Measurements from ENCODE around the gene MGST3.
A peak's percentile ranks its signal among the peaks of the same experiment; 100 is the strongest.
"Not testable (repeated sequence)": the region's sequence is repeated elsewhere in the genome, so short reads cannot be mapped to it uniquely, and the experiment has no call there.

The MGST3 gene

DNA sequence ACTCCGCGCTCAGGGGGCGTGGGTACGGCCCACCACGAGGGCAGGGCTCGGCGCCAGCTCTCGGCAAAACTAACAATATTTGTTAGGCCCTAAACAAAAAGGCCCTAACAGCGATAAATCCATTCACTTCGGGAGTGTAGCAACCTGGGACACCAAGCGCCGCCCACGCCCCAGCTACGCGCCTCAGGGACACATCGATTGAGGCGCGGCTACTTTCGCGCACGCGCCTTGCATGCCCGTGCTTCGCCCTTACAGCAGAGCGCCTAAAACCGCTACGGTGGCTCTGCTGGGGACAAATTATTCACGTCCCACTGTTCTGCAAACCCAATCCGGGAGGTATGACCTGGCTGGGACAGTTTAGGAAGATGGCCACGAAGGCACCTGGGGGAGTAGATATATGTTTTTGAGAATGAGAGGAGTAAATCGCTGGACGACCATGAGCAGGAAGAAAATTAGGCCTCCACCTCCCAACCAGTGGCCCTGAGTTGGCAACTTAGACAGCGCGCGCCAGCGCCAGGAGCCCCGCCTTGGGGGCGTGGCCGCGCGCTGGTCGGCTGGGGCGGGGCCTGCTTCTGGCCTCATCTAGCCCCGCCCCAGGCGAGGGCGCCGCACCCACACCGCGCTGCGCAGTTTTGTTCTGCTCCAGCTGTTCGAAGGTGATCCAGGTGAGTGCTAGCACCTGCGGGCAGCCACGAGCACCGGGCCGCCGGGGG is at the start of gene MGST3:
Gene MGST3 (plus strand): TSS at position 606 of the 713 bp plus-strand sequence. CDS start 18,614 bp downstream, outside the sequence.
- DNase-seq (ENCODE audit: low read depth) = peak; percentile 79

DNA sequence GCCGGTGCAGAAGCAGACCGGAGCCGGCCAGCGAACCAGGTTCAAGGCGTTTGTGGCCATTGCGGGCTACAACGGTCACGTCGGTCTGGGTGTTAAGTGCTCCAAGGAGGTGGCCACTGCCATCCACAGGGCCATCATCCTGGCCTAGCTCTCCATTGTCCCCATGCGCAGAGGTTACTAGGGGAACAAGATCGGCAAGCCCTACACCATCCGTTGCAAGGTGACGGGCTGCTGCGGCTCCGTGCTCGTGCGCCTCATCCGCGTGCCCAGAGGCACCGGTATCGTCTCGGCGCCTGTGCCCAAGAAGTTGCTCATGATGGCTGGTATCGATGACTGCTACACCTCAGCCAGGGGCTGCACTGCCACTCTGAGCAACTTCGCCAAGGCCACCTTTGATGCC is 49.1 kb upstream of the MGST3 start:
- no peak for DNase-seq (ENCODE audit: low read depth)

DNA sequence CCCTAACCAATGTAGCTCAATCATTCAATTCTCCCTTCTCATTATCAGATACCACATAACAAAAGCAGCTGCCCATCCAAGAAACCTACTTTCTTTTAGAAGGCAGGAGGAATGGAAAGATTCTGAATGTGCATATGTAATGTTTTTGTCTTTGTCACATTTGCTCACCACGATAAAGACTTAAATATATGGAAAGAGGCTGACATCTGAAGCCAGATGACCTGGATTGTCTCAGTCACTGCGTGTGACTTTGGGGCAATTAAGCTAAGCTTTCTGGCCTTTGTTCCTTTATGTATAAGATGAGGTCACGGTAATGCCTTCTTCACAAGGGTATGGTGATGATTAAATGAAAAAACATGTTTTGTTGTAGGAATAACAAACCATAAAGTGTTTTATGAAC is 44.6 kb upstream of the MGST3 start:
- DNase-seq (ENCODE audit: low read depth) = no peak

DNA sequence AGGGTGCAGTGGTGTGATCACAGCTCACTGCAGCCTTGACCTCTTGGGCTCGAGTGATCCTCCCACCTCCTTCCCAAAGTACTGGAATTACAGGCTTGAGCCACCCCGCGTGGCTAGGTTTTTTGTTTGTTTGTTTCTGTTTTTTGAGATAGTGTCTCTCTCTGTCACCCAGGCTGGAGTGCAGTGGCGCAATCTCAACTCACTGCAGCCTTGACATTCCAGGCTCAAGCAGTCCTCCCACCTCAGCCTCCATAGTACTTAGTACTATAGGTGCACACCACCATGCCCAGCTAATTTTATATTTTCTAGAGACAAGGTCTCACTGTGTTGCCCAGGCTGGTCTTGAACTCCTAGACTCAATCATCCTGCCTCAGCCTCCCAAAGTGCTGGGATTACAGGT is 39.6 kb upstream of the MGST3 start:
- DNase-seq (ENCODE audit: low read depth) = not testable (repeated sequence)

DNA sequence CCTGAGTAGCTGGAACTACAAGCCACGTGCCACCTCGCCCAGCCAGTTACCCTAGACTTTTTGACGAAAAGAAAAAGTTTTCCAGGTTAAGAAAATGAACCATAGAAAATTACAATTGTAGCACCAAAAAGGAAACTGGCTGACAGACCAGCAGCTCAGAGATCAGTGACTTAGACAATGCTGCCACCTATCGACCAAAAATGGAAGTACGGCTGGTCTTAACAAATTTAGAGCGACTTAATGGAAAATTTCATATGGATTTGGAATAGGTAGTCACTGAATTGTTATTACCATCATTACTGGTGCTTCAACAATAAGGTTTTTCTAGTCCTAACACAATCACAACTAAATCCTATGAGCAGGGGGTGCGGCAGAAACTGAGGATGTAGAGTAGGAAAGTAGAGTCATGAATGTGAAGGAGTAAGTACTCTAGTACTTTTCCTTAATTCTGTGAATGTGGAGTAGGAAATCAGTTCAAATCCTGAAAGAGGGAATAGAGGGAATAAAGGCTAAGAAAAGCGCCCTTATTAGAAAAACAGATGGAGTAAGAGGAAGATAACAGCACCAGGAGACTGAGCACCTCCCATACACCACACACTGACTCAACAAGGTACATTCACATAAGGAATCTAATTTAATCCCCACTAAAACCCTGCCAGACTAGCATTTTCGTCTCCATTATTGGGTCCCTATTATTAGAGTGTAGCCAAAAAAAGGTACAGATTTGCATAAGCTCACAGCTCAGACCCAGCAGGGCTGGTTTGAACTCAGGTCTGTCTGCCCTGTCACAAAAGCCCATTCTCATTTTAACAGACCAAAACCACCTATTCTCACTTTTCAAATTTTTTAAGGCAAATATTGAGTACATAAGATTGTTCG is 37.9 kb upstream of the MGST3 start:
- peak; percentile 70 for DNase-seq (ENCODE audit: low read depth)

DNA sequence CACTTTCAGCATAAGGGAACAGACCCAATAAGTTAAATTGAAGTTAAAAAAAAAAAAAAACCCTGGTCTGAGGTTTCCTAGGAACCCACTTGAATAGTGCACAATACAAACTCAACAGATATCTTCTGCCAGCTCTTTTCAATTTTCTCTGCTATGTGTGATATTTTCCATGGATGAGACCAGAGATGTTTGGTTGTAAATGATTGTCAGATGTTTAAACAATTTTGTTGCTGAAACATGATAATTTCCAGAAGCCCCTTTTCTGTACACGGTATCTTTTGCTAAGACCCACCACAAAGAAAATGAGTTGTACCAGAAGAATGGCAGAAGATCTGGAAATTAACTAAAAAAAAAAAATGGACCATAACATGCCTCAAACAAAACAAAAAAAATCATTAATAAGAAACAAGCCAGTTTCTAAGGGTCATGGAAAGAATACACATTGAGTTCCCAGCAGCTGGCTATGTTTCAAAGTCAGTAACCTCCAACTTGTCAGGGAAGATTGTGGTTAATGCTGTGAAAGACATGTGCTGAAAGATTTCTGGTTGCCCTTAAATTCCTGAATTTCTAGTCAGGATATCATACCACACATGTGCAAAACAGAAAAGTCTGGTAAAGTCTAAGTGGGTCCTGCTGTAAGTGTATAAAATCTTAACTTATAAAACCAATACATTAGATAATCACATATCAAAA is 35.6 kb upstream of the MGST3 start:
- no peak for DNase-seq (ENCODE audit: low read depth)

DNA sequence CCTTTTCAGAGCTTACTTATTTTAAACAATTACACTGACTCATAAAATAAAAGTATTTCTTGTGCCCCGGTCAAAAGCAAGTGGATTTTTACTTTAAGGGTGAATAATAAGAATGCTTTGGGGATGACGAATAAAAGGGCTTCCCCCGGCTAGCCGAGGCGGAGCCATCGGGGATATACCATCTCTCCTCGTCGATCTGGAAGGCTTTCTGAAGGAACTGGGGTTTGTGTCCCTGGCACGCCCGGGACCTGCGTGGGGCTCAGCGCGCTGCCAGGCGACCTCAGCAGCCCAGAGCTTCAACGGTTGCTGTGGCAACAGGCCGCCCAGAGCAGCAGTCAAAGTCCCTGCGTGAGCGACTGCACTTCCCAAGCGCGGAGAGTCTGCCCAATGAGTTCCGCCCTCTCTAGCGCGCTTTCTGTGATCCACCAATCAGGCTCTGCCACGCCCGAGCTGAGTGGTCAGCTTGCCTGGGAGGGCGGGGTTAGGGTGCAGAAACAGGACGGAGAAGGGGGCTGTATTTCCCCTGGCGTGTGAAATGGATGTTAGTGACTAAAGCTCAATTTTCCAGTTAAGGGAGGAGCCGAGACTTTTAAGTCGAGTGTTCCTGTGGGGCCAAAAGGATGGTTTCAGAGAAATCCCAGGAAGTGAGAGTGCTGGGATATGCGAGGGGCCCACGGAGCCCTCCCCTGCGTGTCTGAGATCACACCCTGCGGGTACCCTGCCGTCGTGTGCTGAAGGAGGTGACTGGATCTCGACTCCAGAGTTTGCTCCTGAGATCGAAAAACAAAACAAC is 33.0 kb upstream of the MGST3 start:
- DNase-seq (ENCODE audit: low read depth) = peak; percentile 88

DNA sequence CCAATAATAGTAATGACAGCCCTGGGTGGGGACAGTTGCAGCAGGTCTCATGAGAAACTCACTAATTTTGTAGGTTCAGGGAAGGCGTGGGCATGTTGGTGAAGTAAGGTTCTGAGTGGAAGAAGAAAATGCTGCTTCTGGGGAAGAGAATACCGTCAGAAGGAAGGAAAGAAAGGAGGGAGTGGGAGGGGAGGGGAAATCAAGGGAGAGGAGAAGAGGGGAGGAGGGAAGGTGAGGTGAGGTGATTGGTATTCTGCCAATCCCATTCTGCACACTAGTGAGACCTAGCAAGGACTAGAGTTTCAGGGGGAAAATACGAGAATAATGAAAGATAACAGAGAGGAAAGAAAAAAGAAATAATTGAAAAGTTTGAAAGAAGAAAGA is 32.4 kb upstream of the MGST3 start:
- DNase-seq (ENCODE audit: low read depth) = no peak

DNA sequence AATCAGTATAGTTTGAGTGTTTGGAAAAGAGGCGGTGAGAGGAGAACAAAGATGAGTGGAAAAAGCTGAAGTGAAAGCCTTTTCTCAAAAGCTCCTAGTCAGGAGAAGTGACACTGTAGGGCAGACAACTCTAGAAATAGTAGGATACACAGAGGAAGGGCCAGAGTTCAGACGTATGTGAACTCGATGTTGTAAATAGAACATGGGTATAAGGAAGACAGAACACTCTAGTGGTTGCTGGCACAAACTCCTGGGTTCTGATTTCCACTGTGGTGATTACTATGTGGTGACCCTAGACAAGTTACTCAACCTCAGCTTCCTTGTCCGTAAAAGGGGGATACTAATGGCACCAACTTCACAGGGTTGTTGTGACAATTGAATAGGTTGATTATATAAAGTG is 30.2 kb upstream of the MGST3 start:
- no peak for DNase-seq (ENCODE audit: low read depth)

DNA sequence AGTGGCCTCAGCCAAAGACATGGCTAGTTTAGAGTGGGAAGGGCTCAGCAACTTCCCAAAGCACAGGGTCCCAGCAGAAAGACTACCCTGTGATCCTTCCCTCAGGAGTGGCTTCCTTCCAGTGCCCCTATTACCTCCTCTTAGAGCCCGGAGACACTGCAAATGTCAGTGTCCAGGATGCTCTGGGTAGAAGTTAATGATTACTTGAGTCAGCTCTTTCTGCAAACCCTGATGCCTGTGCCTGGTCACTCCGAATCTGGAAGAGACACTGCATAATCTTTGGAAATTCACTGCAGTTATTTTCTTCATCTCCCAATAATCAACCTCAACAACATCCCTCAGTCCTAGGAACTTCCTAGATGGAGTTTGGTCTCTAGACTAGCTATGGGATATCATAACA is 27.2 kb upstream of the MGST3 start:
- DNase-seq (ENCODE audit: low read depth) = no peak

DNA sequence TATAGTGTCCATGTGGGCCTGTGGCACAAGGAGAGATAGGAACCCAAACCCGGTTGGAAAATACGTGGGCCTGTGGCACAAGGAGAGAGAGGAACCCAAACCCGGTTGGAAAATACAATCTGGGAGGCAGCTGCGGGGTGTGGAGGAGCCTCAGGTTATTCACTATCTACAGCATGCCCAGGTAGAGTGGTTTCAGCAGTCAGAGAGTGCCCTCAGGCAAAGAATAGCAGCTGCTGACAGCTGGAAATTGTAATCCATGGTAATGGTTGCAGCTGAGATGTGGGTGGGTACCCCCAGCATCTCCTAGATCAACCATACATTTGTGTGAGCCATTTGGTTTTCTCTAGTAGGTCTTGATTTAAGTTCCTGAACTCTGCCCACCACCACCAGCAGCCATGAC is 25.8 kb upstream of the MGST3 start:
- no peak for DNase-seq (ENCODE audit: low read depth)

DNA sequence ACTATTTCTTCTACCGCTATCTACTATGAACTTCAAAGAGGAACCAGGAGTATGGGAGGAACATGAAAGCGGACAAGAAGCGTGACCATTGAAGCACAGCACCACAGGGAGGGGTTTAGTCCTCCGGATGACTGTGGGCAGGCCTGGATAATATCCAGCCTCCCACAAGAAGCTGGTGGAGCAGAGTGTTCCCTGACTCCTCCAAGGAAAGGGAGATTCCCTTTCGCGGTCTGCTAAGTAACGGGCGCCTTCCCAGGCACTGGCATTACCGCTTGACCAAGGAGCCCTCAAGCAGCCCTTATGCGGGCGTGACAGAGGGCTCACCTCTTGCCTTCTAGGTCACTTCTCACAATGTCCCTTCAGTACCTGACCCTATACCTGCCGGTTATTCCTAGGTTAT is 24.4 kb upstream of the MGST3 start:
- not testable (repeated sequence) for DNase-seq (ENCODE audit: low read depth)

DNA sequence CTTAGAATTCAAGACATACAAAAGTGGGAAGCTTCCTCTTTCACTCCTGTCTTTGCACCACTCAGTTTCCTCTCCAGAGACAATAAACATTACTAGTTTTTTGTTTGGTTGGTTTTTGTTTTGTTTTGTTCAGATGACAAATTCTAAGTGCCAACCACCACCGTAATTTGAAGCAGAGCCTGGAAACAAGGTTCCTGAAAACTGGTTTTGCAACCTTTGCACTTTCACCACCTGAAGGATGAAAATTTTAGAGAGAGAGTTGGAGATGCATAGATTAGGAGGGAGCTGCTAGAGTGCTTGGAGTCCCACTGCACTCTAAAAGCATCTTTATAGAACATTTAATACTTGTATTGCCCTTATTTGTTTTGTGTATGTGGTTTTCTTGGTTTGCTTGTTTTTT is 20.2 kb upstream of the MGST3 start:
- DNase-seq (ENCODE audit: low read depth) = no peak

DNA sequence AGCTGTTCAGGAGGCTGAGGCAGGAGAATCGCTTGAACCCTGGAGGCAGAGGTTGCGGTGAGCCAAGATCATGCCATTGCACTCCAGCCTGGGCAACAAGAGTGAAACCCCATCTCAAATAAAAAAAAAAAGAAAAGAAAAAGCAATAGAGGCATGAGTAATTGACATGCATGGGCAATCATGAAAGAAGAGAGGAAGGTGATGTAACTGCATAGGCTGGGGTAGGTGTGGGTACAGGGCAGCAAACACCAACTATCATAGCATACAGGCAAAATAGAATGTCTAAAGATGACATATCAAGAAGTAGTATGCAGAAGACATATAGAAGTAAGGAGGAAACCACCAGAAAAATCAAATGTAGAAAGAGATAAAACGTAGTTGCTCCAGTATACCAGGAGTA is 19.0 kb upstream of the MGST3 start:
- DNase-seq (ENCODE audit: low read depth) = no peak

DNA sequence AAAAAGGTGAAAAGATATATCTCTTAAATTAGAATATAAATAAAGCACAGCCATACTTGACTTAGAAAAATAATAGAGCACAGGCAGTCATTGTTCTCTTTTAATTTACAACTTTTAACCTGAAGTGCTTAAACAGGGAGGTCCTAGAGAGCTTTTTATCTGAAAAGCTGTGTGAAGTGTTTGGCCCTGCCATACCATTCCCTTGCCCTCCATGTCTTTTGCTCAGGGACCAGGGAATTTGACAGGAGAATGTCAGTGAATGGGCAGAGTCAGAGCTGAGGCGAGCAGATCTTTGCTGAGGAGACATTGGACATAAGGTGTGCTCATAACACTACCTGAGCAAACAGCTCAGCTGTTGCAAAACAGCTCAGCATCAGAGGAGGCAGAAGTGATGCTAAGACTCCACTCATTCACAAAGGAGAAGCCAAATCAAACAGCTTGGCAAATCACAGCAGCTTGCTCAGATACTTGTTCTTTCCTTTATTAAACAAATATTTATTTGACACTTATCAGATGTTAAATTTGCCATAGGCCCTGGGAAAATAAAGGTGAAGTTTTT is 14.9 kb upstream of the MGST3 start:
- DNase-seq (ENCODE audit: low read depth) = no peak

DNA sequence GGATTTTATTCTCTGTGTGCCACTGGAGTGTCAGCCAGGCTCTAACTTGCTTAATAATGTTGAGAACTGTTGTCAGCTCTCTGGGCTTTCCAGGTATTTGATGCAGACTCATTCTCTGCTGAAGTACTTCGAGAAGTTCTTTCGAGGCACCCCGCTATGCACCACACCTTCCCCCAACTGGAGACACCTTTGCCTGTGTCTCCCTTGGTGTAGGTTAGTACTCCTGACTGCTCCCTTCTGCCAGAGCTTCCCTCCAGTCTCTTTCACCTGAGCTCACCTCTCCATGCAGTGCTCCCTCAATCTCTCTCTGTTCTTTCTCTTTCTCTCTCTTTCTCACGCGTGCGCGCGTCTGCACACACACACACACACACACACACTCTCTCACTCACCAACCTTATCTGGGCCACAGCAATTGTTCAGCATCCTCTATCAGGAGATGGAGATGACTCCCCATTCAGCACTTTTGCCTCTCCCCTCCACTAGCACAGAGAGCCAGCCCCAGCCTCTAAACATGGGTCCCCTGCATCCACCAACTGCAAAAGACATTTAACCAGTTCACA is 14.0 kb upstream of the MGST3 start:
- no peak for DNase-seq (ENCODE audit: low read depth)

DNA sequence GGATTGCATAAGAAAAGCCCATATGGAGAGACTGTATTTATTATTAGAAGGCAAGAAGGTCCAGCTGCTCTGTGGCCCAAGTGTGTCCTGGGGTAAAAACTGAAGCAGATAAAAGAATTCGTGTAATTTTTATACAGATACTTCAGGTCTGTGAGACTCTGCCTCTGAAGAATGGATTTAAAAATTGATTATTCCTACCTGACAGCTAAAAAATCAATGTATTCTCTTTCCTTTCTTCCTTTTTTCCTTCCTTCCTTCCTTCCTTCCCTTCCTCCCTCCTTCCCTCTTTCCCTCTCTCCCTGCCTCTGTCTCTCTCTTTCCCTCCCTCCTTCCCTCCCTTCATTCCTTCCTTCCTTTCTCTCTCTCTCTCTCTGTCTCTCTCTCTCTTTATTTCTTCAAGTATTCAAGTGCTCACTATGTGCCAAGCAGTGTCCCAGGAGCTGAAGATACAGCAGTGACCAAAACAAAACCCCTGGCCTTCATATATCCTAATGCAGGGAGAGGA is 11.3 kb upstream of the MGST3 start:
- DNase-seq (ENCODE audit: low read depth) = no peak

DNA sequence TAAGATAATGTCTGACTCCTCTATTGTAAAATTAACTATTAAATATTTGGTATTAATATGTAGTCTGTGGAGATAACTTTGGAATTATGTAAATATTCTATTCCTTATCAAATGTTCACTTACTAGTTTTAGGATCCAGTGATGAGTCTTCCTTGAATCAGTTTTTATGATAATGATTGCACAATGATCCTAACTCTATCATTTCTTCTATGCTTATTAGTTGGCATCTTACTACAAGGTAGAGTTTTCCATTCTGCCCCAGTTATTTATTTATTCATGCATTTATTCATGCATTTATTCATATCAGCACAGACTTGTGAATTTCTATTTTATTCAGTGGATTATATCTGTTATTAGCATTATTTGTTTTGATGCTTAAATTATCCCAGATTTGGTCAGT is 7.4 kb upstream of the MGST3 start:
- no peak for DNase-seq (ENCODE audit: low read depth)

DNA sequence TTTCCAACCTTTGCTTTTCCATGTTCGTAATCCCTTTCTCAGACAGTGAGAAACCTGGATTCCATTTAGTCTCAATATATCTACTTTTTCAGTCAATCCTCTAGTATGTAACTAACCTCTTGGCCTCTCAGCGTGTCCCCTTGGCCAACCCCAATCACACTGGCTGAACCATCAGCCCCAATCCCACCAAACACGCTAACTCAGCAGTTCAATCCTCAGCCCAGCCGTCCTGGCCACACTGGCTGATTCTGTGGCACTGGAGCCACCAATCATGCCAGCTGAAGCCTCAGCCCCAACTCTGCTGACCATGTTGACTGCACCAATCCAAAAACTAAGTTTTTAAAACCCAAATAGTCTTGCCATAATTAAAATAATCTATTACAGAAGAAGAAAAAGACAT is 6.6 kb upstream of the MGST3 start:
- no peak for DNase-seq (ENCODE audit: low read depth)

DNA sequence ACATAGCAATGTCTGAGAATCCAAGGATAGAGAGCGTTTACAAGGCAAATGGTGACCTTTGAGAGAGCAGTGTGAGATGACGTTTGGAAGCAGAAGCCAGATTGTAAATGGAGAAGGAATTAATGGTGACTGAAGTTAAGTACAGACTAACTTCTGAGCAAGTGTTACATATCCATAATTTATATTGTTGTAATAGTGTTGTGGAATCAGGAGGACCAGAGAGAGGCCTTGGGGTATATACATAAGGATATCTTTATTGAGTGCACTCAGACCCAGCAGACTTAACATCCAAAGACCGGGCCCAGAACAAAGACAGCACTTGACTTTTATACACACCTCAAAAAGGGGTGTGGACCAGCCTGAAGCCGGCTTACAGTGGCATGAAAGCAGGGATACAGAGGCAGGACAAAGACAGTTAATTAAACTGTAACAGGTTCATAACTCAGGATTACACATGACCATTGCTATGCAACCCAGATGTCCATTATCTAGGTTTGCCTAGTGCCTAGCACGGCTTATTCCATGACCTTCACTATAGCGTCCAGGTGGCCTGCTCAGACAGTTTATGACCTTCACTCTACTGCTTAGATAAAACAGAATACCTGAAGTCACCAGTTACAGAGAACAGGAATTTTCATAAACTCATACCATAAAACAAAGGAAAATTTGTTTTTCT is 2.7 kb upstream of the MGST3 start:
- DNase-seq (ENCODE audit: low read depth) = no peak

DNA sequence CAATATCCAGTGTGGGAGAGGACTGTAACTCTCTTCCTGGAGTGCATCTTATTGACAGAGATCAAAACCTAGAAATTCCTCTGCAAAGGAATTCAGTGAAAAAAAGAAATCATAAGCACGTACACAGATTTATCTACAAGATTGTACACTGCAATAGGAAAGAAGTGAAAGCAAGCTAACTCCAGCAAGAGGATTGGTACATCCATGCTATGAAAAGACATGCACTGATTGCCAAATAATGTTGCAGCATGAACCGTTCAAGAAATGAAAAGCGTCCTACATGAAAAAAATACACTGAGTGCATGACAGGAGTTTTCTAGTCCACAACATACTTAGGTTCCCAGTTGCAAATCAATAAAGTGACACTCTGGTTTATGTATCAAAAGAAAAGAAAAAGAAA is 1.9 kb upstream of the MGST3 start:
- no peak for DNase-seq (ENCODE audit: low read depth)

All from CMK (cell line).